Measurements from ENCODE around the gene SLC5A9.

Gene SLC5A9

GRCh38 chr1:48214820-48215219 is 7.7 kb upstream of the SLC5A9 start:
- DNase-seq = no peak

- DNase-seq = no peak
These were observed 7.3 kb upstream of the SLC5A9 start for GRCh38 chr1:48215222-48215621.

GRCh38 chr1:48215889-48216288 is 6.6 kb upstream of the SLC5A9 start:
- no peak for DNase-seq

GRCh38 chr1:48216313-48216712 is 6.2 kb upstream of the SLC5A9 start:
- DNase-seq = no peak

- DNase-seq = no peak
These were observed 5.6 kb upstream of the SLC5A9 start for GRCh38 chr1:48216941-48217340.

- no peak for DNase-seq
These were observed 4.7 kb upstream of the SLC5A9 start for GRCh38 chr1:48217856-48218255.

- no peak for DNase-seq
These were observed 2.7 kb upstream of the SLC5A9 start for GRCh38 chr1:48219803-48220202.

GRCh38 chr1:48221122-48221521 is 1.4 kb upstream of the SLC5A9 start:
- DNase-seq = no peak

- DNase-seq = no peak
These were observed 859 bp upstream of the SLC5A9 start for GRCh38 chr1:48221657-48222056.

- no peak for DNase-seq
These were observed 1.1 kb downstream of the SLC5A9 start for GRCh38 chr1:48223366-48224240.

- DNase-seq = no peak
These were observed 2.3 kb downstream of the SLC5A9 start for GRCh38 chr1:48224791-48225190.

- no peak for DNase-seq
These were observed 3.1 kb downstream of the SLC5A9 start for GRCh38 chr1:48225579-48225978.

GRCh38 chr1:48227165-48228013 is 4.9 kb downstream of the SLC5A9 start:
- DNase-seq = no peak

- DNase-seq = no peak
These were observed 5.6 kb downstream of the SLC5A9 start for GRCh38 chr1:48228156-48228555.

- no peak for DNase-seq
These were observed 6.8 kb downstream of the SLC5A9 start for GRCh38 chr1:48229317-48229716.

- DNase-seq = no peak
These were observed 7.7 kb downstream of the SLC5A9 start for GRCh38 chr1:48230236-48230635.

- DNase-seq = no peak
These were observed 10.2 kb downstream of the SLC5A9 start for GRCh38 chr1:48232722-48233121.

- no peak for DNase-seq
These were observed 11.4 kb downstream of the SLC5A9 start for GRCh38 chr1:48233666-48234485.

- DNase-seq = no peak
These were observed 13.1 kb downstream of the SLC5A9 start for GRCh38 chr1:48235652-48236051.

- DNase-seq = no peak
These were observed 14.4 kb downstream of the SLC5A9 start for GRCh38 chr1:48236716-48237470.

GRCh38 chr1:48242141-48242736 is 19.7 kb downstream of the SLC5A9 start:
- no peak for DNase-seq

GRCh38 chr1:48245106-48245505 is 22.6 kb downstream of the SLC5A9 start:
- no peak for DNase-seq
